ENCODE data around the gene DUSP5. TPM values are rescaled to one million over a fixed set of nuclear protein-coding genes. Genes with fewer than 3 reads are reported as not detected.
A peak's percentile ranks its signal among the peaks of the same experiment; 100 is the strongest.

Gene DUSP5
- total RNA-seq, 1 experiment from 2014 or later, result 137 TPM

DNA sequence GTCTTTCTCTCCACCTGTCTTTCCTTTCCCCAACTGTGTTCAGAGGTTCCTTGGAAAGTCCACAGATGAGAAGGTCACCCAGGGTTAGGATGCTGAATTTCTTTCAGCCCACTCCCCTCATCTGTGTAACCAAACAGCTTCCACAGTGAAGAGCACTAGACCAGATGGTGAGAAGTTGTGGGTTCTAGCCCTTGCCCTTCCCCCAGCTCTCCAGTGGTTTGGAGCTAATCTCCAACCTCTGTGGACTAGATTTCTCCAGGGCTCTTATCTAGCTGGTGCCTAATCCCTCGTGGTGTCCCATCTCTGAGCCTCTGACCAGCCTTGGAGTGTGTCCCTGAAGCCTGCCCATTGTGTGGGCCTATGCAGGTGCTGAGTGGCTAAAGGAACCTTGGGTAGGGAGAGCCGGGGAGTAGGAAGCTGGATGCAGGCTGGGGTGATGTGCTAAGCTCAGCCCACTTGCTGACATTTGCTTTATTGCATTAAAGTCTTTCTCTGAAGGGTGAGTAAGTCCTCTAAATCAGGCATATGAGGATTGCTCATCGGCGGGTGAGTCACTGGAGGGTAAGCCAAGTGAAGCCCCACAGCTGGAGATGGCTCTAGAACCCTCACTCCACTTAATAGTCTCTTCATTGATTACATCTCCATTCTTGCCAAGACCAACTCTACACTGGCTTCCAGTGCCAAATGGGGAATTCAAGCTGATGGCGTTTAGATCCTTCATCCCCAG, 14.9 kb downstream of the DUSP5 start:
- intact Hi-C loops (cut with micrococcal nuclease), result no loop called here
- Histone ChIP-seq H3K4me2 (ENCODE audit: low read length) (peak overlapping the region; percentile 51), H3K9ac (ENCODE audit: low read length) (peak overlapping the region; percentile 7; the same call in 1 of the 2 replicates), H3K79me2 (ENCODE audit: insufficient read depth, low read length) (peaks cover 77% of the 10 kb centered on the region), H4K20me1 (ENCODE audit: insufficient read depth) (peaks cover 42% of the 10 kb centered on the region; the same call in 1 of the 2 replicates), H3K36me3 (ENCODE audit: control insufficient read depth in 1 of 2, insufficient read depth in 2 of 2, low read length in 2 of 2) (peaks cover 35 to 69% of the 10 kb centered on the region in 2 experiments), H3K4me1 (ENCODE audit: control insufficient read depth in 1 of 2, insufficient read depth in 2 of 2, low read length in 2 of 2) (peaks cover 8 to 55% of the 10 kb centered on the region in 2 experiments; a peak in 3 of 4 replicates), H2AFZ (ENCODE audit: low read depth, low read length, poor library complexity, severe bottlenecking) (no peak overlapping the region), H3K27me3 (ENCODE audit: insufficient read depth, low read length) (no peaks in the 10 kb centered on the region), H3K27ac (ENCODE audit: low read depth, low read length) (peak overlapping the region; percentile 33), H3K9me3 (ENCODE audit: control insufficient read depth in 1 of 2, insufficient read depth in 1 of 2, low read depth in 1 of 2, low read length in 2 of 2) (no peaks in the 10 kb centered on the region), H3K4me3 (replicated peaks in 1 of 2; ENCODE audit: low read depth in 1 of 2, low read length in 2 of 2) (no peak overlapping the region), H3K9me2 (ENCODE audit: insufficient read depth) (no peaks in the 10 kb centered on the region)
- ChIA-PET CTCF (interaction anchor here (1.4 to 4.2 kb wide), 3 partner anchors 9 to 158 kb away, joined by 3 to 26 read pairs (median 9); no protein-coding TSS in a partner anchor), POLR2A (interaction anchor here (1.1 to 24.1 kb wide), 15 partner anchors 9 to 202 kb away, joined by 3 to 438 read pairs (median 5); no protein-coding TSS in a partner anchor), RAD21 (ENCODE audit: low non-redundant PET in 1 of 2, low total read pairs in 2 of 2, uncharacterized antibody in 2 of 2, unreplicated experiment in 2 of 2) (interaction anchor here in 1 of 2 experiments (1.2 kb wide), 1 partner anchor 156 kb away, joined by 3 read pairs; no protein-coding TSS in a partner anchor)
- TF ChIP-seq, protein P1, sequence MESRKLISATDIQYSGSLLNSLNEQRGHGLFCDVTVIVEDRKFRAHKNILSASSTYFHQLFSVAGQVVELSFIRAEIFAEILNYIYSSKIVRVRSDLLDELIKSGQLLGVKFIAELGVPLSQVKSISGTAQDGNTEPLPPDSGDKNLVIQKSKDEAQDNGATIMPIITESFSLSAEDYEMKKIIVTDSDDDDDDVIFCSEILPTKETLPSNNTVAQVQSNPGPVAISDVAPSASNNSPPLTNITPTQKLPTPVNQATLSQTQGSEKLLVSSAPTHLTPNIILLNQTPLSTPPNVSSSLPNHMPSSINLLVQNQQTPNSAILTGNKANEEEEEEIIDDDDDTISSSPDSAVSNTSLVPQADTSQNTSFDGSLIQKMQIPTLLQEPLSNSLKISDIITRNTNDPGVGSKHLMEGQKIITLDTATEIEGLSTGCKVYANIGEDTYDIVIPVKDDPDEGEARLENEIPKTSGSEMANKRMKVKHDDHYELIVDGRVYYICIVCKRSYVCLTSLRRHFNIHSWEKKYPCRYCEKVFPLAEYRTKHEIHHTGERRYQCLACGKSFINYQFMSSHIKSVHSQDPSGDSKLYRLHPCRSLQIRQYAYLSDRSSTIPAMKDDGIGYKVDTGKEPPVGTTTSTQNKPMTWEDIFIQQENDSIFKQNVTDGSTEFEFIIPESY (IDR thresholded peaks at IDR 0.05; ENCODE audit: extremely low read depth, insufficient replicate concordance, low read length), result no peak
- TF ChIP-seq EZH2phosphoT487 (IDR thresholded peaks at IDR 0.05; ENCODE audit: borderline replicate concordance), result no peak
- TF ChIP-seq ELF1 (IDR thresholded peaks at IDR 0.05; ENCODE audit: borderline replicate concordance, low read depth), result no peak; the same call in 1 of the 2 replicates
- 0 out of 2 replicates have a peak, but pooled peaks have one; percentile 17 for TF ChIP-seq RAD21 (IDR thresholded peaks at IDR 0.05; ENCODE audit: low read depth)
- peak; percentile 88 for TF ChIP-seq FOSL1 (IDR thresholded peaks at IDR 0.05; ENCODE audit: low read depth)
- peak; percentile 39 for TF ChIP-seq SP1 (IDR thresholded peaks at IDR 0.05; ENCODE audit: low read depth)
- TF ChIP-seq EGR1 (IDR thresholded peaks at IDR 0.05; ENCODE audit: low read depth), result 0 out of 2 replicates have a peak, but pooled peaks have one; percentile 16
- TF ChIP-seq TCF7L2 (IDR thresholded peaks at IDR 0.05; ENCODE audit: borderline replicate concordance, extremely low read depth, insufficient read depth, insufficient read length), result no peak
- TF ChIP-seq, protein P2, sequence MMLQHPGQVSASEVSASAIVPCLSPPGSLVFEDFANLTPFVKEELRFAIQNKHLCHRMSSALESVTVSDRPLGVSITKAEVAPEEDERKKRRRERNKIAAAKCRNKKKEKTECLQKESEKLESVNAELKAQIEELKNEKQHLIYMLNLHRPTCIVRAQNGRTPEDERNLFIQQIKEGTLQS (IDR thresholded peaks at IDR 0.05), result peak; percentile 64; the same call in 1 of the 2 replicates
- peak; percentile 8 for TF ChIP-seq YY1 (IDR thresholded peaks at IDR 0.05; ENCODE audit: extremely low read depth, insufficient replicate concordance, low read depth, low read length)
- peak; percentile 60 for TF ChIP-seq POLR2AphosphoS5 (IDR thresholded peaks at IDR 0.05; ENCODE audit: low read depth, low read length)
- no peak for TF ChIP-seq SIN3A (IDR thresholded peaks at IDR 0.05; ENCODE audit: low read depth)
- peak; percentile 68 for TF ChIP-seq CEBPB (IDR thresholded peaks at IDR 0.05; ENCODE audit: low read depth)
- TF ChIP-seq POLR2A (IDR thresholded peaks at IDR 0.05; ENCODE audit: borderline replicate concordance, extremely low read depth, insufficient read depth, insufficient read length), result no peak
- peak; percentile 80 for TF ChIP-seq JUND (IDR thresholded peaks at IDR 0.05)
- DNase-seq (ENCODE audit: low read depth, low spot score) (no peak), ATAC-seq (peak; percentile 67)
- no TSS peak for BruUV-seq (replicated peaks)

Data from HCT116 (cell line).